ENCODE results near the gene B4GALNT2.

Gene B4GALNT2

DNA sequence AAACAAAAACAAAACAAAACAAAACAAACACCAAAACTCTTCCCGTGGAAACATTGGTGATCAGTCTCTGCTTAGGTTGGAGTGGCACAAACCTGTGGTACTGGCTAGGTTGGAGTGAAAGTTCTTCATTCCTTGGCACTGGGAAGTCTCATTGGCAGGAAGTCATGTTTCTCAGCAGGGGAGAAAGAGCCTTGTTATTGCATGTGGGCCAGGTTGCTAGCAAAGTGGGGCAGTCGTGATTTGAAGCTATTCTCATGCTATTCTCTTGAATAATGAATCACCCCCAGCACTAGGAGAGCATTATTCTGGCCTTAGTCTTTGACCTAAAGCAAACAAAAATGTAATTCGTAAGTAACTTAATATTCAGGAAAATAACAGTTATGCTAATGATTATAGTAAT is 24.3 kb upstream of the B4GALNT2 start:
- H3K4me3 ChIP-seq (ENCODE audit: low read depth, low read length) = no peak overlapping the region
- TF ChIP-seq, protein P1, sequence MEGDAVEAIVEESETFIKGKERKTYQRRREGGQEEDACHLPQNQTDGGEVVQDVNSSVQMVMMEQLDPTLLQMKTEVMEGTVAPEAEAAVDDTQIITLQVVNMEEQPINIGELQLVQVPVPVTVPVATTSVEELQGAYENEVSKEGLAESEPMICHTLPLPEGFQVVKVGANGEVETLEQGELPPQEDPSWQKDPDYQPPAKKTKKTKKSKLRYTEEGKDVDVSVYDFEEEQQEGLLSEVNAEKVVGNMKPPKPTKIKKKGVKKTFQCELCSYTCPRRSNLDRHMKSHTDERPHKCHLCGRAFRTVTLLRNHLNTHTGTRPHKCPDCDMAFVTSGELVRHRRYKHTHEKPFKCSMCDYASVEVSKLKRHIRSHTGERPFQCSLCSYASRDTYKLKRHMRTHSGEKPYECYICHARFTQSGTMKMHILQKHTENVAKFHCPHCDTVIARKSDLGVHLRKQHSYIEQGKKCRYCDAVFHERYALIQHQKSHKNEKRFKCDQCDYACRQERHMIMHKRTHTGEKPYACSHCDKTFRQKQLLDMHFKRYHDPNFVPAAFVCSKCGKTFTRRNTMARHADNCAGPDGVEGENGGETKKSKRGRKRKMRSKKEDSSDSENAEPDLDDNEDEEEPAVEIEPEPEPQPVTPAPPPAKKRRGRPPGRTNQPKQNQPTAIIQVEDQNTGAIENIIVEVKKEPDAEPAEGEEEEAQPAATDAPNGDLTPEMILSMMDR (IDR thresholded peaks at IDR 0.05; ENCODE audit: borderline replicate concordance, insufficient read depth, low read depth, low read length) = no peak

DNA sequence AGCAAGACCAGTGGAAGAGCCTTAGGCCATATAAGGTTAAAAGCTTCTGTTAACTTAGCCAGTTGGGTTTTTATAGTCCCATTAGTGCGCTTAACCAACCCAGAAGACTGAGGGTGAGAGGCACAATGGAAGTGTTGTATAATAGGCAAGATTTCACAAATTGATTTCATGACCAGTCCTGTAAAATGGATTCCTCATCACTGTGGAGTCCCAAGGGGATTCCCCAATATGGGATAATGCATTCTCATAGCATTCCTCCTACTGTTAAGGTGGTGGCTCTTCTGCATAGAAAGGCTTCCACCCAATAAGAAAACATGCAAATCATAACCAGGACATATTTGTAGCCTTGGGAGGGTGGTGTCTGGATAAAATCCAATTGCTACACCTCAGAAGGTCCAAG is 22.1 kb upstream of the B4GALNT2 start:
- TF ChIP-seq, protein P1 (IDR thresholded peaks at IDR 0.05; ENCODE audit: borderline replicate concordance, insufficient read depth, low read depth, low read length) = no peak
- no peak overlapping the region for H3K4me3 ChIP-seq (ENCODE audit: low read depth, low read length)

DNA sequence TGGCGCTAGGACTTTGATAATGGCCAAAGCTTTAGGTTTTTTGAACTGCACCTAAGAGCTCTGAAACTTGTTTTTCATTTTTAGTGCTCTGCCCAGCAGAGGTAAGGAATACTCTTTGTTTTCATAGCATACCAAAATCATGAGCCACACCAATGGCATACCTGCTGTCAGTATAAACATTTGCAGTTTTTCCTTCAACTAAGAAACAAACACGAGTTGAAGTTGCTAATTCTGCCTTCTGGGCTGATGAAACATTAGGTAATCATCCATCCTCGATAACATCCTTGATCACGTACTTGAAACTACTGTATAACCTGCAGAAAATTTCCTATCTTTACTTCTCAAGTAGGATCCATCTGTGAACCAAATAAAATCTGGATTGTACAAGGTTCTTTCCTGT is 20.6 kb upstream of the B4GALNT2 start:
- no peak overlapping the region for H3K4me3 ChIP-seq (ENCODE audit: low read depth, low read length)
- TF ChIP-seq, protein P1 (IDR thresholded peaks at IDR 0.05; ENCODE audit: borderline replicate concordance, insufficient read depth, low read depth, low read length) = no peak

DNA sequence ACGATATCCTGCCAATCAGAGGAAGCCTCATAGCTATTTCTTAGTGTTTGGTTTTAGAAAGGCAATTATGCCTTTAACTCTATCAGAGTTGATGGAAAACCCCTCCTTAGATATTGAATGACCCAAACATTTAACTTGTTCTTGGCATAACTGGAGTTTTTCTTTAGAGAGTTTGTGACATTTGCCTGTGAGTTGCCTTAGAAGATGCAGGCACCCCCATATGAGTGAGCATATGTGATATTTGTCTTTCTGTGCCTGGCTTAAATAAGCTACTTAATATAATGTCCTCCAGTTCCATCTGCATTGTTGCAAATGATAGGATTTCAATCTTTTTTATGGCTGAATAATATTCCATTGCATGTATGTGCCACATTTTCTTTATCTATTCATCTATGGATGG is 19.6 kb upstream of the B4GALNT2 start:
- TF ChIP-seq, protein P1 (IDR thresholded peaks at IDR 0.05; ENCODE audit: borderline replicate concordance, insufficient read depth, low read depth, low read length) = no peak
- no peak overlapping the region for H3K4me3 ChIP-seq (ENCODE audit: low read depth, low read length)

DNA sequence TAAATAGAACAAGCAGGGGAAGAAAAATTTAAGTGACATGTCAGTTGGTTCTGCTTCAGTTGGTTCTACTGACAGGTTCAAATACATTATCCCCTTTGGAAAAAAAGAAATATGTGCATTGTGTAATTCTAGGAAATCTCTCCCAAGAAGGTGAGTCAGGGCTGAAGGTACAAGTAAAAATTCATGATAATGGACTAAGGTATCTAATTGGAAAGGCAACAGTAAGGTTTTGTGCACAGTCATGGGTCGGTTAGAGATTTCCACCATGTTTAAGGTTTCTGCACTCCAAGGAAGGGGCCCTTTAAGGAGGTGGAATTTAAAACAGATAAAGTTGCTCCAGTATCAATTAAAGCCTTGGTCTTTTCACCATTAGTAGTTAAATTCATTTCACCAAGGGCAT is 17.9 kb upstream of the B4GALNT2 start:
- TF ChIP-seq, protein P1 (IDR thresholded peaks at IDR 0.05; ENCODE audit: borderline replicate concordance, insufficient read depth, low read depth, low read length) = no peak
- no peak overlapping the region for H3K4me3 ChIP-seq (ENCODE audit: low read depth, low read length)

DNA sequence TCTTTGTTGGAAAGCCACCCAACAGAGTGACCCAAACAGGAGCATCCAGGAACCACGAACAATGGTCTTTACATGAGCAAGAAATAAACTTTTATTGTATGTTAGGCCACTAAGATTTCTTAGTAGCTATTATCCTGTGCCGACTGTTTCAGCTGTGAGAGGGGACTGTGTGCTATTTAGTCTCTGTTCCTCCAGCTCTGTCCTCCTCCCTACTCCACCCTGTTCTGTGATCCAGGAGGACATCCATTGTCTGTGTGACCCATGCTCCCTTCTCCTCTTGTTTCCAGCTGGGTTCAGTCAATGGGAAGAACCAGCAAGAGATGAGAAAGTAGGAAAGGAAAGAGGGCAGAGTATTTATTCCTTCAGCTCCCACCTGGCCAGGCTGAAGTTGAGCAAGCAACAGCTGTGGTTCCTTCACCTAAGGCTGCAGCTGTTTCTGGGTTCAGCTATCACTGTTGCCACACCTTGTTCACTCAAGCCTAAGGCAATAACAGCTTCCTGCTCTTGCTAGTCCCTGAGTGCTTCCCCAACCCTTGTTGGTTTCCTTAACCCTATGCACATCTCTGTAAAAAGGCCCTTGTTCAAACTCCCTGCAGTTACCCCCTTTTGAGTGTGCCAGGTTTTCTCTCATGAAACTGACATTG is 14.9 kb upstream of the B4GALNT2 start:
- no peak overlapping the region for H3K4me3 ChIP-seq (ENCODE audit: low read depth, low read length)
- TF ChIP-seq, protein P1 (IDR thresholded peaks at IDR 0.05; ENCODE audit: borderline replicate concordance, insufficient read depth, low read depth, low read length) = no peak

DNA sequence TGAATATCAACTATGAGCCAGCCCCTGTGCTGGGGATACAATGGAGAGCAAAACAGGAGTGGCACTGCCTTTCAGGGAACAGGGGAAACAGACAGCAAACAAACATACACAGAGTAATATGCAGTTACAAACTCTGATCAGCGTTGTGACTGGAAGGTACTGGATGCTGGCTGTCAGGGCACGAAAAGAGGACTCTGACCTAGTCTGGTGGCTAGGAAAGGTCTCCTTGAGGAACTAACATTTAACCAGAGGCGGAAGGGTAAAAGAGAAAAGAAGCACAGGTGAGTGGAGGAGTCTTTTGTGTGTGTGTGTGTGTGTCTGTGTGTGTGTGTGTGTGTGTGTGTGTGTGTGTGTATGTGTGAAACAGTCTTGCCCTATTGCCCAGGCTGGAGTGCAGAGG is 12.4 kb upstream of the B4GALNT2 start:
- no peak overlapping the region for H3K4me3 ChIP-seq (ENCODE audit: low read depth, low read length)
- TF ChIP-seq, protein P1 (IDR thresholded peaks at IDR 0.05; ENCODE audit: borderline replicate concordance, insufficient read depth, low read depth, low read length) = no peak

All from GM12875 (cell line).